GM18508 (cell line): ENCODE measurements around the gene GPR65.
"Not testable (repeated sequence)": the region's sequence is repeated elsewhere in the genome, so short reads cannot be mapped to it uniquely, and the experiment has no call there.

Source experiments
- ATAC-seq: cut with Tn5 transposase; IDR thresholded peaks from one replicate; pipeline ENCODE4 v1.9.1; 2021; ENCODE audit warnings: moderate number of reproducible peaks; ENCODE audit not compliant: insufficient read depth, unreplicated experiment

Gene GPR65

GRCh38 chr14:88002421-88003075 lies 2.4 kb upstream of the GPR65 start:
- ATAC-seq: no peak

GRCh38 chr14:88003425-88003824 lies 1.5 kb upstream of the GPR65 start:
- no peak for ATAC-seq

GRCh38 chr14:88004506-88005036 lies 364 bp upstream of the GPR65 start:
- ATAC-seq: no peak

GRCh38 chr14:88005978-88006851 lies 1.3 kb downstream of the GPR65 start:
- peak; percentile 82 for ATAC-seq

- no peak for ATAC-seq
These were observed 2.7 kb downstream of the GPR65 start for GRCh38 chr14:88007608-88008007.

GRCh38 chr14:88008039-88008742 lies 3.3 kb downstream of the GPR65 start:
- ATAC-seq: no peak

GRCh38 chr14:88009486-88009885 lies 4.6 kb downstream of the GPR65 start:
- ATAC-seq: no peak

GRCh38 chr14:88010331-88010730 lies 5.4 kb downstream of the GPR65 start:
- no peak for ATAC-seq

GRCh38 chr14:88012495-88012894 lies 7.6 kb downstream of the GPR65 start:
- ATAC-seq: no peak

- ATAC-seq: peak; percentile 92
These were observed 8.9 kb downstream of the GPR65 start for GRCh38 chr14:88013750-88014349.

- no peak for ATAC-seq
These were observed 11.8 kb downstream of the GPR65 start for GRCh38 chr14:88016768-88017167.

GRCh38 chr14:88017535-88017934 lies 12.6 kb downstream of the GPR65 start:
- no peak for ATAC-seq

- no peak for ATAC-seq
These were observed 18.8 kb downstream of the GPR65 start for GRCh38 chr14:88023658-88024187.

GRCh38 chr14:88024252-88025086 lies 19.5 kb downstream of the GPR65 start:
- not testable (repeated sequence) for ATAC-seq

- ATAC-seq: no peak
These were observed 20.4 kb downstream of the GPR65 start for GRCh38 chr14:88025313-88025712.

- no peak for ATAC-seq
These were observed 22.0 kb downstream of the GPR65 start for GRCh38 chr14:88026890-88027289.

GRCh38 chr14:88029500-88029899 lies 24.6 kb downstream of the GPR65 start:
- ATAC-seq: no peak

- no peak for ATAC-seq
These were observed 25.1 kb downstream of the GPR65 start for GRCh38 chr14:88030079-88030478.

GRCh38 chr14:88030892-88031291 lies 26.0 kb downstream of the GPR65 start:
- no peak for ATAC-seq
